Stimulated activated CD8-positive, alpha-beta memory T cell treated with anti-CD3 and anti-CD28 coated beads, Interleukin-15, amount 100 ng/mL, for 48 hours (primary cell): ENCODE measurements around the gene RABGEF1.
"Not testable (repeated sequence)": the region's sequence is repeated elsewhere in the genome, so short reads cannot be mapped to it uniquely, and the experiment has no call there.

Source experiments
- DNase-seq, 2 donors: peaks; one replicate each; pipeline ENCODE4 v3.0.0-alpha.2; 2020; ENCODE audit warnings: low read depth in 2 of 2

The RABGEF1 gene

GRCh38 chr7:66735850-66736249 lies 4.7 kb upstream of the RABGEF1 start:
- DNase-seq = no peak

DNA sequence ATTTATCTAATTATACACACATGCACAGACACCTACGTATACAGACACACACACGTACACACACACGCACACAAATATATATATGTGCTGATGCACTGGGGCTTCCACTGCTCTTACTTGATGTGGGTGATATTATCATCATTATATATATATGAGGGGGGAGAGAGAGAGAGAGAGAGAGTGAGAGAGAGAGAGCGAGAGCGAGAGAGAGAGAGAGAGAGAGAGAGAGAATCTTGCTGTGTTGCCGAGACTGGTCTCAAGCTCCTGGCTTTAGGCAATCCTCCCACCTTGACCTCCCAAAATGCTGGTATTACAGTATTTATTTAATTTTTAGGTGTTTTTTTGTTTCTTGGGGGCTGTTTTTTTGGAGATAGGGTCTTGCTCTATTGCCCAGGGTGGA lies 3.6 kb upstream of the RABGEF1 start:
- DNase-seq = no peak

GRCh38 chr7:66737667-66738066 lies 2.9 kb upstream of the RABGEF1 start:
- DNase-seq = no peak

GRCh38 chr7:66739477-66739876 lies 1.1 kb upstream of the RABGEF1 start:
- DNase-seq = no peak

DNA sequence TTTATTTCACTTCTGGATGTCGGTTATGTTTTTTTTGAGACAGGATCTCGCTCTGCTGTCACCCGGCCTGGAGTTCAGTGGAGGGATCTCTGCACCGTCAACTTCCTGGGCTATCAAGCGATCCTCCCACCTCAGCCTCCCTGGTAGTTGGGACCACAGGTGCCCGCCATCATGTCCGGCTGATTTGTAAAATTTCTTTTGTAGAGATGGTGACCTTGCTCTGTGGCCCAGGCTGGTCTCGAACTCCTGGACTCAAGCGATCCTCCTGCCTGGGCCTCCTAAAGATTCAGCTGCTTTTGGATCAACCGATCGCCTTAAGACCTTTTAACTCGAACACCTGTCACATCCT lies 606 bp upstream of the RABGEF1 start:
- DNase-seq = no peak

GRCh38 chr7:66740980-66741709 lies 612 bp downstream of the RABGEF1 start:
- DNase-seq = peak; percentile 18 to 32

DNA sequence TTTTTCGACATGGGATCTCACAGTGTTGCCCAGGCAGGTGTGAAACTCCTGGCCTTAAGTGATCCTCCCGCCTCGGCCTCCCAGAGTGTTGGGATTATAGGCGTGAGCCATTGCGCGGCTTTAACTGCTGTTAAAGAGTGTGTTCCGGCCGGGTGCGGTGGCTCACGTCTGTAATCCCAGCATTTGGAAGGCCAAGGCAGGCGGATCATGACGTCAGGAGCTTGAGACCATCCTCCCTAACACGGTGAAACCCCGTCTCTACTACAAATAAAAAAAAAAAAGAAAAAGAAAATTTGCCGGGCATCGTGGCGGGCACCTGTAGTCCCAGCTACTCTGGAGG lies 1.1 kb downstream of the RABGEF1 start:
- no peak for DNase-seq

DNA sequence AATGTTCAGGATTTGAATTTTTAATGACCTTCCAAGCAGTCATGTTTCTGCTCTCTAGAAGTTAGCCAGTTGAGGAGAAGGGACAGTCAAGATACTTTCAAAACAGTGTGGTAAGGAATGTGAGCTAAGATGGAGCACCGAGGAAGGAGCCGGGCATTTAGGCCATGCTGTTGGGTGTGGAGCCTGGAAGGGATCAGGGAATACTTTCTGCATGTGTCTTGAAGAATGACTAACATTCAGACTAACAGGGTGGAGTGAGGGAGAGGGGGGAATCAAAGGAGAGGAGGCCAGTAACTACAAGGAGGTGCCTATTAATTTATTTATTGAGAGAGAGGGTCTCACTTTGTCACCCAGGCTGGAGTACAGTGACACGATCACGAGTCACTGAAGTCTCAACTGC lies 1.8 kb downstream of the RABGEF1 start:
- not testable (repeated sequence) for DNase-seq

DNA sequence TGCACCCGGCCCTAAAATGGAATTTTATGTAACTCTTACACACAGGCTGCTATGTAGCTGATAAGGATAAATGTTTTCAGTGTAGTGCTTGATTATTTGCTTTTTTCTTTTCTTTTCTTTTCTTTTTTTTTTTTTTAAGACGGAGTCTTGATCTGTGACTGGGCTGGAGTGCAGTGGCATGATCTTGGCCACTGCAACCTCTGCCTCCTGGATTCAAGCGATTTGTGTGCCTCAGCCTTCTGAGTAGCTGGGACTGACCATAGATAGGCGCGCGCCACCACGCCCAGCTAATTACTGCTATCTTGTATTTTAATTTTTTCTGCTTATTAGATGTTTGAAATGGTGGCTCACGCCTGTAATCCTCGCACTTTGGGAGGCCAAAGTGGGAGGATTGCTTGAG lies 3.4 kb downstream of the RABGEF1 start:
- no peak for DNase-seq

GRCh38 chr7:66747385-66747784 lies 6.9 kb downstream of the RABGEF1 start:
- DNase-seq = no peak

- no peak for DNase-seq
Measured at GRCh38 chr7:66747881-66748511, 7.5 kb downstream of the RABGEF1 start.

DNA sequence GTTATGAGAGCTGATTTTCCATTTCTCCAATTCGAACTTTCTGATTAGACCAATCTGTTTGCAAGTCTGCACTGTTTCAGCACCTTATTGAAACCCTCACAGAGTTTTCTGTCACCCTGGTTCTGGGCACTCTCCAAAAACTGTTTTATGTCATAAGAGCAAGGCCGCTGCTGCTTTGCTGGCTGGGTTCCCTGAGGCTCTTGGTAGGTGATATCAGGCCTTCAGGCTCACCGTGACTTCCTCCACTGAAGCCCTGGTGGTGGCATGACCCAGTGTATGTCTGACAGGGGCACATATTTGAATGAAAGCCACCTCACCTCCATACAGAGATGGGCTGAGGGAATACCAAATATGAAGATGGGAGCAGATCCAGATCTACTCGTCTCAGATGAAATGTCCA lies 8.3 kb downstream of the RABGEF1 start:
- no peak for DNase-seq

DNA sequence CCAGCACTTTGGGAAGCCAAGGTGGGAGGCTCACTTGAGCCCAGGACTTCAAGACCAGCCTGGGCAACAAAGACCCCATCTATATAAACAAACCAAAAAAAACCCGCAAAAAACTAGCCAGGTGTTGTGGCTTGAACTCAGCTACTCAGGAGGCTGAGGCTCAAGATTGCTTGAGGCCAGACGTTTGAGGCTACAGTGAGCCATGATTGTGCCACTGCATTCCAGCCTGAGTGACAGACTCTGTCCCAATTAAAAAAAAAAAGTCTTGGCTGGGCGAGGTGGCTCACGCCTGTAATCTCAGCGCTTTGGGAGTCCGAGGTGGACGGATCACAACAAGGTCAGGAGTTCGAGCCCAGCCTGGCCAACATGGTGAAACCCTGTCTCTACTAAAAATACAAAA lies 11.4 kb downstream of the RABGEF1 start:
- no peak for DNase-seq

DNA sequence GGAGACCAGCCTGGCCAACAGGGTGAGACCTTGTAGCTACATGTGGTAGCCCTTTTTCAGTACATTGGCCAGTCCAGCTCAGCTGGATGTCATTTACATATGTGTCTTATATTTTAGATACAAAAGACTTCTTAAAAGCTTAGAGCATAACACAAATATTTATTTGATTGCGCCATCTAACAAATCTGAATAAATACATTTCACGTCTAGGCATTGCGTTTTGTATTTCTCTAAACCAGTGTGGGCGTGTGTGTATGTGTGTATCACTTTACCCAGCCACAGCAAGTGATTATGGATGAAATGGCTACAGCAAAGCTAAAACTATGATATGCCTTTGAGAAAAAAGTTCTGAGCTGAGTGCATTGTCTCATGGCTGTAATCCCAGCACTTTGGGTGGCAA lies 14.0 kb downstream of the RABGEF1 start:
- no peak for DNase-seq

DNA sequence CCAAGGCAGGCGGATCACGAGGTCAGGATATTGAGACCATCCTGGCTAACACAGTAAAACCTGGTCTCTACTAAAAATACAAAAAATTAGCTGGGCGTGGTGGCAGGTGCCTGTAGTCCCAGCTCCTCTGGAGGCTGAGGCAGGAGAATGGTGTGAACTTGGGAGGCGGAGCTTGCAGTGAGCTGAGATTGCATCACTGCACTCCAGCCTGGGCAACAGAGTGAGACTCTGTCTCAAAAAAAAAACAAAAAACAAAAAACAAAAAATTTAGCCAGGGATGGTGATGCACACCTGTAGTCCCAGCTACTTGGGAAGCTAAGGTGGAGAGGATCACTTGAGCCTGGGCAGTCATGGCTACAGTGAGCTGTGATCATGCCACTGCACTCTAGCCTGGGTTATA lies 14.5 kb downstream of the RABGEF1 start:
- not testable (repeated sequence) for DNase-seq

DNA sequence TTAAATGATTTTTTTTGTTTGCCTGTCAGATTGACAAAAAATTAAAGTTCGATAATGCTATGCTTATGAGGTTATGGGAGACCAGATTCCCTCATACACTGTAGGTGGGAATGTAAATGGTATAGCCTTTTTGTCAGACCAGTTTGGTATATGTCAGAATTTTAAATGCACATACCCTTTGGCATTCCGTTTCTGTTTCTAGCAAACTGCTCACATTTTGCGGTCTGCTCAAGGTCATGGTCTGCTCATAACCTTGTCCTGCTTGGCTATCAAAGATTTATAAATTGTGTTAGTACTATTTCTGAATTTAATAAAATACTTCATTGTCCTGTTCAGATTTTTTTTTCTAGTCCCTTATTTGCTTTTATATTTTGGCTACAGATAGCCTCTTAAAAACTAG lies 15.7 kb downstream of the RABGEF1 start:
- DNase-seq = not testable (repeated sequence)

DNA sequence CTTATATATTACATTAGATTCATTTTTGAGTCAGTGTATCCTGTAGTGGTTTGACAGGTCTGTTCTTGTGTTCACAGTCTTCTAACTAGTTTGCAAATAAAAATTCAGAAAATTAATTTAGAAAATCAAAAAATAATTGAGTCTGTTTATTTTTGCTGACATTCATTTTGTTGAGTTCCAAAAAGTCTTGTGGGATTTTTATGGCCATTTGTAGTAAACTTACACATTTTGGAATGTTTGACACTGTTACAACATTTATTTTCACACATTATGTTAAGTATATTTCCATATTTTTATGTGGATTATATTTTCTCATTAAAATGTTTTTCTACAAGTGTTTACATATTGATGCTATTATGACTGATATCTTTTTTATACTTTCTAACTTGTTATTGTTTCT lies 16.4 kb downstream of the RABGEF1 start:
- no peak for DNase-seq

- DNase-seq = no peak
Measured at GRCh38 chr7:66757939-66758338, 17.4 kb downstream of the RABGEF1 start.

GRCh38 chr7:66758950-66759628 lies 18.6 kb downstream of the RABGEF1 start:
- DNase-seq = peak; percentile 12 to 26

DNA sequence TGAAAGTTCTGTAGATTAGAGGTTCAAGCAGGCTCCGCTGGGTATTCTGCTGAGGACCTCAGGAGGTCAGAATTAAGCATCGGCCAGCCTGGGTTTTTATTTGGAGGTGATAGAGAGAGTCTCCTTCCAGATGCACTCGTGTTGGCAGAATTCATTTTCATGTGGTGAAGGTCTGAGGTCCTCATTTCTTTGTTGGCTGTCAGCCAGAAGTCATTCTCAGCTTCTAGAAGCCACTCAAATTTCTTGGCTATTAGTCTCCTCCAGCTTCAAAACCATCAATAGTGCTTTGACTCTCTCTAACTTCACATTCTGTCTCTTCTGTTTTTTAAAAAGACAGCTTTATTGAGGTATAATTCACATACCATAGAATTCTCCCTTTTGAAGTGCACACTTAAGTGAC lies 22.6 kb downstream of the RABGEF1 start:
- not testable (repeated sequence) for DNase-seq

GRCh38 chr7:66763633-66764355 lies 23.3 kb downstream of the RABGEF1 start:
- DNase-seq = not testable (repeated sequence)

- not testable (repeated sequence) for DNase-seq
Measured at GRCh38 chr7:66764905-66765304, 24.4 kb downstream of the RABGEF1 start.
